Peyer's patch (tissue), 4 donors: ENCODE data around the gene TMEM150B.

Source experiments
- CTCF ChIP-seq, 6 experiments: fragments of 450-650 bp in 4 of 6; fragments of 200-600 bp in 2 of 6; sonication (generic) in 1 of 6; IDR thresholded peaks; one replicate each; pipeline ENCODE4 v1.5.1; 2017 to 2019; ENCODE audit warnings: antibody characterized with exemption in 6 of 6, mild to moderate bottlenecking in 3 of 6, moderate library complexity in 1 of 6
- POLR2A ChIP-seq, 2 donors: fragments of 450-650 bp; IDR thresholded peaks; one replicate each; pipeline ENCODE4 v1.5.1; 2017; ENCODE audit warnings: antibody characterized with exemption in 2 of 2, mild to moderate bottlenecking in 2 of 2, moderate library complexity in 2 of 2

- TF ChIP-seq CTCF (IDR thresholded peaks at IDR 0.05) (no peak), POLR2A (IDR thresholded peaks at IDR 0.05) (no peak)
Measured at GRCh38 chr19:55352549-55353145, 27.5 kb upstream of the TMEM150B start.
